HL-60 (cell line): ENCODE data around the gene LINGO3.

ENCODE experiments used
- DNase-seq, 2 experiments: peaks; one replicate each; pipeline ENCODE4 v3.0.0-alpha.2; 2010 to 2020; ENCODE audit warnings: low read depth in 1 of 2, low spot score in 1 of 2
- H3K27ac ChIP-seq: fragments of 250-450 bp; sonication (Bioruptor Pico); replicated peaks from 2 replicates; pipeline ENCODE4 v1.5.1; 2020; ENCODE audit warnings: mild to moderate bottlenecking, moderate library complexity
- H3K27me3 ChIP-seq: fragments of 250-450 bp; sonication (Bioruptor Pico); 2 replicates; pipeline ENCODE4 v1.5.1; 2021; ENCODE audit warnings: mild to moderate bottlenecking, moderate library complexity; ENCODE audit not compliant: insufficient read depth, poor library complexity, severe bottlenecking
- H3K4me3 ChIP-seq: replicated peaks from 2 replicates; pipeline ENCODE4 v1.5.1; 2011; ENCODE audit warnings: mild to moderate bottlenecking, control low read depth, low read length; ENCODE audit not compliant: insufficient read depth
- GABPA ChIP-seq: IDR thresholded peaks from 2 replicates; pipeline ENCODE4 v1.6.1; 2012; ENCODE audit warnings: low read depth
- POLR2AphosphoS5 ChIP-seq: IDR thresholded peaks from 2 replicates; pipeline ENCODE4 v1.6.1; 2012; ENCODE audit warnings: low read depth
- REST ChIP-seq: IDR thresholded peaks from 2 replicates; pipeline ENCODE4 v1.6.1; 2012; ENCODE audit warnings: low read depth; ENCODE audit not compliant: insufficient replicate concordance
- SPI1 ChIP-seq: IDR thresholded peaks from 2 replicates; pipeline ENCODE4 v1.6.1; 2012; ENCODE audit warnings: low read depth, mild to moderate bottlenecking, borderline replicate concordance
- TF ChIP-seq, protein P1 (sequence below): IDR thresholded peaks from one replicate; pipeline ENCODE4 v1.5.1; 2011; ENCODE audit warnings: low read length, control low read depth, inconsistent platforms; ENCODE audit not compliant: insufficient read depth

LINGO3 gene

GRCh38 chr19:2324220-2324948 lies 16.4 kb upstream of the LINGO3 start:
- Histone ChIP-seq H3K27ac (no peak overlapping the region), H3K27me3 (no peaks in the 10 kb centered on the region), H3K4me3 (no peak overlapping the region)
- TF ChIP-seq GABPA: no peak
- TF ChIP-seq, protein P1, sequence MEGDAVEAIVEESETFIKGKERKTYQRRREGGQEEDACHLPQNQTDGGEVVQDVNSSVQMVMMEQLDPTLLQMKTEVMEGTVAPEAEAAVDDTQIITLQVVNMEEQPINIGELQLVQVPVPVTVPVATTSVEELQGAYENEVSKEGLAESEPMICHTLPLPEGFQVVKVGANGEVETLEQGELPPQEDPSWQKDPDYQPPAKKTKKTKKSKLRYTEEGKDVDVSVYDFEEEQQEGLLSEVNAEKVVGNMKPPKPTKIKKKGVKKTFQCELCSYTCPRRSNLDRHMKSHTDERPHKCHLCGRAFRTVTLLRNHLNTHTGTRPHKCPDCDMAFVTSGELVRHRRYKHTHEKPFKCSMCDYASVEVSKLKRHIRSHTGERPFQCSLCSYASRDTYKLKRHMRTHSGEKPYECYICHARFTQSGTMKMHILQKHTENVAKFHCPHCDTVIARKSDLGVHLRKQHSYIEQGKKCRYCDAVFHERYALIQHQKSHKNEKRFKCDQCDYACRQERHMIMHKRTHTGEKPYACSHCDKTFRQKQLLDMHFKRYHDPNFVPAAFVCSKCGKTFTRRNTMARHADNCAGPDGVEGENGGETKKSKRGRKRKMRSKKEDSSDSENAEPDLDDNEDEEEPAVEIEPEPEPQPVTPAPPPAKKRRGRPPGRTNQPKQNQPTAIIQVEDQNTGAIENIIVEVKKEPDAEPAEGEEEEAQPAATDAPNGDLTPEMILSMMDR: no peak
- TF ChIP-seq REST: no peak
- no peak for TF ChIP-seq POLR2AphosphoS5
- TF ChIP-seq SPI1: no peak
- DNase-seq: no peak

- H3K27me3 ChIP-seq: no peaks in the 10 kb centered on the region
- TF ChIP-seq REST (no peak), GABPA (no peak), POLR2AphosphoS5 (no peak), SPI1 (no peak)
- TF ChIP-seq, protein P1: no peak
- no peak for DNase-seq
- no peak overlapping the region for H3K27ac ChIP-seq
- H3K4me3 ChIP-seq: no peak overlapping the region
Measured at GRCh38 chr19:2323707-2324106, 15.8 kb upstream of the LINGO3 start.

DNA sequence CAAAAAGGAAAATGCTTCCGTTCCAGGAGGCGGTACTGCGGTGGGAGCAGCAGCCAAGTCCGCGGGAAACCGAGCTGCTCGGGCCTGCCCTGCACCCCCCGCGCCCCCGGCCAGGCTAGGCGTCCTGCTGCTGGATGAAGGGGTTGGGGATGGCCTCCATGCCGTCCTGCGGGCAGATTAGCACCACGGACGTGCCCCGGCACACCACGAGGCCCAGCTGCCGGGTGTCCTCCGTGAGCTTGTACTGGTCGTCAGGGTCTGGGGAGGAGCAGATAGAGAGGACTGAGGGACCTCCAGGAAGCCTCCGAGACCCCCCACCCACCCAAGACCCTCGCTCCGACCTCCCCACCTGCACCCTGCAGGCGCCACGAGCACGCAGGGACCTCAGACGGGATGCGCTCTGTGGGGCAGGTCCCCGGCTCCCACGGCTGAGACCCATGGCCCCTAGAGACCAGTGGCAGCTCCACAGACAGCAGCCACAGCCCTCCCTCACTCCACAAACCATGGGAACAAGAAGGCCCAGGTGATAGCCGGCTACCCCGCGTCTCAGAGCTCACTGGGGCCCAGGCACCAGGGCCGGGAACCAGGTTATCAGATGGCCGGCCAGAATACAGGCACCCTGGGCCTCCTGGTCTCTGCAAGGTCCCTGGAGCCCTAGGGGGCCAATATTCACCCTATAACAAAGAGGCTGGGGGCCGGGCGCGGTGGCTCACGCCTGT lies 13.8 kb upstream of the LINGO3 start:
- no peaks in the 10 kb centered on the region for H3K27me3 ChIP-seq
- TF ChIP-seq, protein P1: no peak
- TF ChIP-seq REST: no peak
- TF ChIP-seq SPI1: no peak
- no peak for TF ChIP-seq POLR2AphosphoS5
- TF ChIP-seq GABPA: no peak
- H3K4me3 ChIP-seq: no peak overlapping the region
- no peak overlapping the region for H3K27ac ChIP-seq
- DNase-seq: no peak
